Measurements from ENCODE around the gene TMEM175.

The TMEM175 gene

DNA sequence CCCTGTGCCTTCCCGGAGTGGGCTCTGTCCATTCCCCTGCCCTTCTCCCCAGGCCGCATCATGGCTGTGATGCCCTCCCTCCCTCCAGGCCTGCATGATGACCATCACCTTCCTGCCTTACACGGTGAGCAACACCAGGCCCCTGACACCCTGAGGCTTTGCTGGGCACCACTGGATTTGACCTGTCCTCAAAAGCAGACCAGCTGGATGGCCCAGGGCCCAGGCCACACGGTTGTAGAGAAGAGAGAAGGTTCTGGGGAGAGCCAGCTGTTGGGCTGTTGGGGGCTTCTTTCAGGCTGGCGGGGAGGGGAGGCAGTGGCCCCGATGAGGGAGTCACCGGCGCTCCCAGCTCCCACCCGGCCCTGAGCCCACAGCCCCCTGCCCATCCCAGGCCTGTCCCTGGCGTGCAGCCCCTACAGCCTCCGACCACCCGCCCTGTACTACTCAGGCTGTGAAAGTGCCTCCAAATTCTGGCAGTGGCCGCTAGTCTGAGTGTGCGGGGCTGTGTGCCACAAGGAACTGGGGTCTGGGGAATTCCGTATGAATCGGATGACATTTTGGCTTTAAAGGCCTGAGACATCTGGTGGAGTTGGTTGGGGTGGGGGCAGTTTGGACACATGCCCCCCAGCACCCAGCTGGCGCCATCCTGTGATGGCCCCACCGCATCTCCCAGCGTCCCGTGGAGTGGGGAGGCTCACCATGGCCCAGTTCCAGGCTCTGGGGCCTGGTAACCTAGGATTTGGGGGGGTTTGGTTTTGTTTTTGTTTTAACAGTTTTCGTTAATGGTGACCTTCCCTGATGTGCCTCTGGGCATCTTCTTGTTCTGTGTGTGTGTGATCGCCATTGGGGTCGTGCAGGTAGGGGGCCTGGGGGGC lies 19.6 kb downstream of the TMEM175 start:
- no peak overlapping the region for H3K4me3 ChIP-seq (ENCODE audit: low read length)
- TF ChIP-seq ZNF274 (IDR thresholded peaks at IDR 0.05; ENCODE audit: low read depth, low read length): no peak

DNA sequence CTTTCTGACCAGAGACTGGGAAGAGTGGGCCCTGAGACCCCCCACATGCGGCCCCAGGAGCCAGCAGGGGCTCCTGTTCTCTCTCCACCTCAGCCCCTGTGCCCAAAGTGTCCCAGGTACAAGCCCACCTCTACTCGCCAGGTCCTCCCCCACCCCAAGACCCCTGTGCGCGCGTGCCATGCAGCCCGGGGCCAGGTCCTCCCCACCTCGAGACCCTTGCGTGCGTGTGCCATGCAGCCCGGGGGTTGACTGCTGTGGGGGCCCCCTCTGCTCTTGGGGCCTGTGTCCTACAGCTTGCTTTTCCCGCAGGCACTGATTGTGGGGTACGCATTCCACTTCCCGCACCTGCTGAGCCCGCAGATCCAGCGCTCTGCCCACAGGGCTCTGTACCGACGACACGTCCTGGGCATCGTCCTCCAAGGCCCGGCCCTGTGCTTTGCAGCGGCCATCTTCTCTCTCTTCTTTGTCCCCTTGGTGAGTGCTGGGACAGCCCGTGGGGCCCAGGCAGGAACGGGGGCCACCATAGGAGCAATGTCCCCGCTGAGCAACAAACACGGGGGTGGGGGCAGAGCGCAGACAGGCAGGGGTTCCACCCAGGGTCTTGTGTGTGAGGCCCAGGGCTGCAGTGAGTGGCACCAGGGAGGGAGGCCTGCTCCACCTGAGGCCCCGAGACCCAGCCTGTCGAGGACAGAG lies 20.8 kb downstream of the TMEM175 start:
- no peak for TF ChIP-seq ZNF274 (IDR thresholded peaks at IDR 0.05; ENCODE audit: low read depth, low read length)
- no peak overlapping the region for H3K4me3 ChIP-seq (ENCODE audit: low read length)

DNA sequence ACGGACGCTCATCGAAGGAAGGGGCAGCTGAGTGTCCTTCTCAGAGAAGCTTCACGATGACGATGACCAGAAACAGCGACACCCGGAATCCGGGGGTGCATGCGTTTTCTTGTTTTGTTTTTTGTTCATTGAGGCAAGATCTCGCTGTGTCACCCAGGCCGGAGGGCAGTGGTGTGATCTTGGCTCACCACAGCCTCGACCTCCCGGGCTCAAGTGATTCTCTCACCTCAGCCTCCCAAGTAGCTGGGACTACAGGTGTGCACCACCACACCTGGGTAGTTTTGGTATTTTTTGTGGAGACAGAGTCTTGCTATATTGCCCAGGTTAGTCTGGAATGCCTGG lies 21.3 kb downstream of the TMEM175 start:
- TF ChIP-seq ZNF274 (IDR thresholded peaks at IDR 0.05; ENCODE audit: low read depth, low read length): no peak
- no peak overlapping the region for H3K4me3 ChIP-seq (ENCODE audit: low read length)

DNA sequence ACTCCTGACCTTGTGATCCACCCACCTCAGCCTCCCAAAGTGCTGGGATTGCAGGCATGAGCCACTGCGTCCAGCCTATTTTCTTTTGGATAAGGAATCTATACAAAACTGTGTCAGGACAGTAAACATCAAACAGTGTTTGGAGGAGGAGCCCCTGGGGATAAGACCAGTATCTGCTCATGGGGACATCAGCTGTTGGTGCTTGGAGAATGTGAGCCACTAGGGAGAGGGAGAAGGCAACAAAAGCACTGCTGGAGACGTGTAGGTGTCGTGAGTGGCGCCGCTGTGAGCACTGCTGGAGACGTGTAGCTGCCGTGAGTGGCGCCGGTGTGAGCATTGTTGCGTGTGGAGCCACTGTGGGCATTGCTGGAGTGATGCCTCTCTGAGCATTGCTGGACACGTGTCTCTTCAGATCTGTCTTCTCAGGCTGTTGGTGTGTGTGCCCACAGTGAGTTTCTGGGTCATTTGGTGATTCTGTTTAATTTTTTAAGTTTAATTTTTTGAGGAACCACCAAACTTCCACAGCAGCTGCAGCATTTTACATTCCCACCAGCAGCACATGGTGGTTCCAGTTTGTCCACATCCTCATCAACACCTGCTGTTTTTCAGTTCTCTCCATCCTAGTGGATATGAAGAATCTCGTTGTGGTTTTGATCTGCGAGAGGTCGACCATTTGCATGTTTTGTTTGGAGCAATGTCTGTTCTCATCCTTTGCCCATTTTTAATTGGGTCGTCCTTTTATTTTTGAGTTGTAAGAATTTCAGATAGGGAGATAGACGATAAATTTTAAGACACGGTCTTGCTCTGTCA lies 22.2 kb downstream of the TMEM175 start:
- no peak for TF ChIP-seq ZNF274 (IDR thresholded peaks at IDR 0.05; ENCODE audit: low read depth, low read length)

DNA sequence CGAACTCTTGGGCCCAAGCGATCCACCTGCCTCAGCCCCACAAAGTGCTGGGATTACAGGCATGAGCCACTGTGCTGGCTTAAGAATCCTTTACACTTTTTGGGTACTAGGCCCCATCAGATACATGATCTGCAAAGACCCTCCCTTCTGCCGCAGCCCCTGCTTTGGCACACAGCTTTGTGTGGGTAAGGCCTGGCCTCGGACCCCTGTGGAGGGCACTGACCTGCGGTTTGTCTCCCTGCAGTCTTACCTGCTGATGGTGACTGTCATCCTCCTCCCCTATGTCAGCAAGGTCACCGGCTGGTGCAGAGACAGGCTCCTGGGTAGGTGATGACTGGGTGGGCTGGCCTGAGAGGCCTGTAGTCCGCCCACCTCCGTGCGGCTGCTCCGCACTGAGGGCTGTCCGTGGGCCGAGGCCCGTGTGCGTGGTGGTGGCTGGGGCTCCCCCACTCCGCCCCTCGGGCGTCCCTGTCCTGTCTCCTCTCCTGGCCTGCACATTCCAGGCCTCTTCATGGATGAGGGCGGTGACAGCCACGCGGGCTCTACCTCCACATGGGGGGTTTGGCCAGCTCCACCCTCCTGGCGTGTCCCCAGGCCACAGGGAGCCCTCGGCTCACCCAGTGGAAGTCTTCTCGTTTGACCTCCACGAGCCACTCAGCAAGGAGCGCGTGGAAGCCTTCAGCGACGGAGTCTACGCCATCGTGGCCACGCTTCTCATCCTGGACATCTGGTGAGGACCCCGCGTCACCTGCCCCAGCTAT lies 23.1 kb downstream of the TMEM175 start:
- TF ChIP-seq ZNF274 (IDR thresholded peaks at IDR 0.05; ENCODE audit: low read depth, low read length): no peak
- no peak overlapping the region for H3K4me3 ChIP-seq (ENCODE audit: low read length)

More for the DNA sequence above, 22.2 kb downstream of the TMEM175 start:
- H3K4me3 ChIP-seq (ENCODE audit: low read length): no peak overlapping the region

DNA sequence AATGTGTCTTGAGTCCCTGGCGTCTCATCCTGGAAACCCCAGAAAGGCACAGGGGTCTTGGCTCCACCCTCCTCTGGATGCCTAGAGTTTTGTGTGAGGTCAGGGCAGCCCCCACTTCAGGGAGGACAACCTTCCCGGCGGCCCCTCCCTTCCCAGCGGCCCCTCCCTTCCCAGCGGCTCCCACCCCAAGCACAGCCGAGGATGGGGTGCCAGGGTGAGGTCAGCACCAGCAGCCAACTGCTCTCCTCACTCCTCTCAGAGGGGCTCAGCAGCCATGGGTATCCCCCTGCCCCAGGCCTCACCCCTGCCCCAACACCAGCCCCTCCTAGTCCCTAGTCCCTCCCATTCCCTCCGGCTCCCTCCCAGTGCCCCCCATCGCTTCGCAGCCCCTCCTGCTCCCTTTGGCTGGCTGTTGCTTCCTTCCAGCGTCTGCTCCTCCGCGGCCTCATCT lies 23.7 kb downstream of the TMEM175 start:
- no peak overlapping the region for H3K4me3 ChIP-seq (ENCODE audit: low read length)
- no peak for TF ChIP-seq ZNF274 (IDR thresholded peaks at IDR 0.05; ENCODE audit: low read depth, low read length)

DNA sequence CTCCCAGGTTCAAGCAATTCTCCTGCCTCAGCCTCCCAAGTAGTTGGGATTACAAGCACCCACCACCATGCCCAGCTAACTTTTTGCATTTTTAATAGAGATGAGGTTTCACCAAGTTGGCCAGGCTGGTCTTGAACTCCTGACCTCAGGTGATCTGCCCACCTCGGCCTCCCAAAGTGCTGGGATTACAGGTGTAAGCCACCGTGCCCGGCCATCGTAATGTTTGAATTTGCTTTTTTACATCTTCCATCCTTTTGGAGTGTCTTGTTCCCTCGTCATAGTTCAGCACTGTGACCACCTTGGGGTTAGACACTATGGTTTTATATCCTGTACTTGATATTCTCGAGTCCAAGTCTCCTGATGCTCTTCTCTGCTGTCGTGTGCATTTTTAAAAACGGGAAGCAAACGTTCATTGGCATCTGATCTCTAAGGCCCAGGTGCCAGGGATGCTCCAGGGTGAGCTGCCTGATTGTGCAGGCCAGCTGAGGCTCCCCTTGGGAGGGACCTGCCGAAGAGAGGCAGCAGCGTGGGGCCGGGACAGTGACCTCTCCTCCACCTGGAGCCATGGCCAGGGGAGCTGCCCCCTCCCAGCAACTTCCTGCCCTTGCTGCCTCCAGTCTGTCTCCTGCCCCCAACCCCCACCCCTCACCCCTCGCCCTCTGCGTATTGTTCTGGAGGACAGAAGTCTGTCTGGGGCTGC lies 24.4 kb downstream of the TMEM175 start:
- TF ChIP-seq ZNF274 (IDR thresholded peaks at IDR 0.05; ENCODE audit: low read depth, low read length): no peak
- no peak overlapping the region for H3K4me3 ChIP-seq (ENCODE audit: low read length)

DNA sequence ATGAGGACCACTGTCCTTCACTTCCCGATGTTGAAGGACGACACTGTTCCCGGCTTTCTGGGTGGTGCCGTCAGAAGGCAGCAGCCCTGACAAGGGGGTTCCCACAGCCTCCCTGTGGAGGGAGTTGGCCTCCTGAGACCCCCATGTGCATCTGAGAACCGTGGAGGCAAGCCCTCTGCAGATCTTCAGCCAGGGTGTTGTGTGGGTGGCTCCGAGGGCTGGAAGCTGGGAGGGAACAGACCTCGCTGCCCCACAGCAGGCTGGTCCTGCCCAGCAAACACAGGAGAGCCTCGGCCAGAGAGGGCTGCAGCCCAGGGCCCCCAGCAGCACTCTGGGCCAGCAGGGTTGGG lies 24.9 kb downstream of the TMEM175 start:
- no peak for TF ChIP-seq ZNF274 (IDR thresholded peaks at IDR 0.05; ENCODE audit: low read depth, low read length)
- no peak overlapping the region for H3K4me3 ChIP-seq (ENCODE audit: low read length)

DNA sequence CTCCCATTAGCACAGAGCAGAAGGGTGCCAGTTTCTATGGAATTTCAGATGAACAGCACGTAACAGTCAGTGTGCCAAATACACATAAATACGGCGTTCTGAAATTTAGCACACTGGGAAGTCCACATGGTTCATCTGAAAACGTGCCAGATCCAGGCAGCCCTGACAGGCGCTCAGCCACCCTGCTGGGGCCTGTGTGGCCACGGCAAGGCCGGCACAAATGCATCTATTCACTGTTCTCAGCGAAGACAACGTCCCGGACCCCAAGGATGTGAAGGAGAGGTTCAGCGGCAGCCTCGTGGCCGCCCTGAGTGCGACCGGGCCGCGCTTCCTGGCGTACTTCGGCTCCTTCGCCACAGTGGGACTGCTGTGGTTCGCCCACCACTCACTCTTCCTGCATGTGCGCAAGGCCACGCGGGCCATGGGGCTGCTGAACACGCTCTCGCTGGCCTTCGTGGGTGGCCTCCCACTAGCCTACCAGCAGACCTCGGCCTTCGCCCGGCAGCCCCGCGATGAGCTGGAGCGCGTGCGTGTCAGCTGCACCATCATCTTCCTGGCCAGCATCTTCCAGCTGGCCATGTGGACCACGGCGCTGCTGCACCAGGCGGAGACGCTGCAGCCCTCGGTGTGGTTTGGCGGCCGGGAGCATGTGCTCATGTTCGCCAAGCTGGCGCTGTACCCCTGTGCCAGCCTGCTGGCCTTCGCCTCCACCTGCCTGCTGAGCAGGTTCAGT lies 25.5 kb downstream of the TMEM175 start:
- no peak overlapping the region for H3K4me3 ChIP-seq (ENCODE audit: low read length)
- no peak for TF ChIP-seq ZNF274 (IDR thresholded peaks at IDR 0.05; ENCODE audit: low read depth, low read length)

DNA sequence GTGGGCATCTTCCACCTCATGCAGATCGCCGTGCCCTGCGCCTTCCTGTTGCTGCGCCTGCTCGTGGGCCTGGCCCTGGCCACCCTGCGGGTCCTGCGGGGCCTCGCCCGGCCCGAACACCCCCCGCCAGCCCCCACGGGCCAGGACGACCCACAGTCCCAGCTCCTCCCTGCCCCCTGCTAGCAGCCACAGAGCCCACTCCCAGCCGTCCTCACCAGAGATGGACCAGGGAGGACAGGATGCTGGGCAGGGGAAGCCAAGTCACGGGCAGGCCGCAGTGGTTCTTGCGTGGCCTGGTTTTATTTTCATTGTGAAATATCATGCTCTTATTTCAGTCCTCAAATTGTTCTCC lies 26.0 kb downstream of the TMEM175 start:
- no peak overlapping the region for H3K4me3 ChIP-seq (ENCODE audit: low read length)
- TF ChIP-seq ZNF274 (IDR thresholded peaks at IDR 0.05; ENCODE audit: low read depth, low read length): no peak

DNA sequence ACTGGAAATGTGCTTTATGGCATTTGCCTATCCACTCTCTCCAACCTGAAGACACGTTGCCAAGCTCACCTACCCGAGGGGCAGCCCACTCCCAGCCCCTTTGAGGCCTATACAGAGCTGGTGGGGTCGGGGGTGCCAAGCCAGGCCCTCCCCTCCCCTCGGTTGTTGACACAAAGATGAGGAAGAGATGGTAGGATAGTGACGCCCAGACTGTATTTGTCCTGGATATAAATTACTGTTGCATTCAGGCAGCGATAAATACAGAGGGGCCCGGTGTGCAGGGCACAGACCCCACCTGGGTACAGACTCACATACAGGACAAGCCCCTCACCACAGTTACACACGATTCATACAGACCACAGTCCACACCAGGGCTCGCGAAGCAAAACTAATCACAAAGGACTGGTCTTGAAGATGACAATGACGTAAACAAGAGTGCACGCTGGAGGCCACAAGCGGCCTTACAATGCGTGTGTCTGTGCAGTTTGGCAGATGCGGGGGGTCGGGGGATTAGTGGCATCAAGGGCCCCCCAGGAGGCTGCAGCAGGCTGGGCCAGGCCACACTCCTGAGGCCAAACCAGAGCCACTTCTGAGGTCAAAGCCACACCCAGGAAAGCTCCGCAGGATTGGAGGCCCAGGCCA lies 26.6 kb downstream of the TMEM175 start:
- TF ChIP-seq ZNF274 (IDR thresholded peaks at IDR 0.05; ENCODE audit: low read depth, low read length): no peak

More for the DNA sequence above, 26.6 kb downstream of the TMEM175 start:
- H3K4me3 ChIP-seq (ENCODE audit: low read length): no peak overlapping the region

Measured in GM08714 (cell line).